Heart left ventricle (tissue), 13 donors: ENCODE measurements around the gene ELOA.
A peak's percentile ranks its signal among the peaks of the same experiment; 100 is the strongest.

ENCODE experiments used
- POLR2A ChIP-seq, 2 donors: fragments of 450-650 bp; IDR thresholded peaks; one replicate each; pipeline ENCODE4 v1.6.1; 2017; ENCODE audit warnings: antibody characterized with exemption in 2 of 2, mild to moderate bottlenecking in 2 of 2, moderate library complexity in 2 of 2
- TF ChIP-seq, protein P1 (sequence below), 12 donors: fragments of 200-600 bp; sonication (generic) in 4 of 12; IDR thresholded peaks; one replicate each; pipeline versions ENCODE4 v1.5.0 to v1.8.0; 2018 to 2022; ENCODE audit warnings: antibody characterized with exemption in 12 of 12, mild to moderate bottlenecking in 5 of 12
- donor health status: ischemic (EF 13 %, LVEDD 7.1; RV severe dilation, severe dysfunction).
- donor health status: DM: no; HTN: yes; CAD: no.
- donor health status: DM: no; HTN: no; CAD: no.
- donor health status: ischemic (EF 25% LVEDD 6.9; RV normal size, moderate dysfunction).
- donor health status: ischemic (EF 25% LVEDD 5.7; RV mildly dilated, moderate dysfunction).
- donor health status: ischemic (EF 35%, LVEDD 5.7; RV mildly dilated, moderate dysfunction).
- donor health status: nonischemic (EF 11% LVEDD 7.7; RV severe dilation, severe dysfunction).
- donor health status: DM: yes; HTN: yes; CAD: no.
- donor health status: PGD.
- donor health status: ischemic (EF 29% LVEDD 5.4; RV normal size, mild dysfunction).
- donor health status: nonischemic (EF 23%, LVEDD 6.1; RV moderate dilation, normal function).

DNA sequence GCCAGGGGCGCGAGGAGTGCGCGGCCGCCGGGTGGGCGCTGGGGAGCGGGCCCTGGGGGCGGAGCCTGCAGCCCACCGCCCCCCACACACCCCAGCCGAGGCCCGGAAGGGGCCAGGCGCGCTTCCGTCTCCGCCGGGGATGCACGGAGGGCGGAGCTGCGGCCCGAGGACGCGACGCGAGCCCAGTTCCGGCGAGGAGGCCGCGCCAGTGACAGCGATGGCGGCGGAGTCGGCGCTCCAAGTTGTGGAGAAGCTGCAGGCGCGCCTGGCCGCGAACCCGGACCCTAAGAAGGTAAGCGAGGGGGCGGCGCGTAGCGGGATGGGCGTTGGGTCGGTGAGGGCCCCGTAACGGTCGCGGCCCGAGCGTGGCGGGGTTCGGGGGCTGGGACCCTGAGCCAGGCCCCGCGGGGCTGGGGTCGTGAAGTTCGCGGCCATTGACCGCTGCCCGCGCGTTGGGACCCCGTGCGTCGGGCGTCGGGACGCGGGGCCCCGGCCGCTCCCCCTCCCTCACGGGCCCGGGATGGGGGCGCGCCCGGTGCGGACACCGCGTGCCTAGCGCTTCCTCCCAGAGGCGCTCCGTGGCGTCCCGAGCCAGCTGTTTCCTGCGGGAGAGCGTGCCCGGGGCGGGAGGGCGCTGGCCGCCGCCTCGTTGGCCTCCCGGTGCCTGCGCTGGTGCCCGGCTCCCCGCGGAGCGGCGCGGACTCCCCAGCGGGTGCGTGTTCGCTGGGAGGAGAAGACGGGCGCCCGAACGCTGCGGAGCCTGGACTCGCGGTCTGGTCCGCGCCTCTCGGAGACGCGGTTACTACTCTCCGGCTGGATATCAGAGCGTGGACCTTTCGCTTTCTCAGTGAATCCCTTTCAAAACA lies at the start of gene ELOA:
- TF ChIP-seq, protein P1, sequence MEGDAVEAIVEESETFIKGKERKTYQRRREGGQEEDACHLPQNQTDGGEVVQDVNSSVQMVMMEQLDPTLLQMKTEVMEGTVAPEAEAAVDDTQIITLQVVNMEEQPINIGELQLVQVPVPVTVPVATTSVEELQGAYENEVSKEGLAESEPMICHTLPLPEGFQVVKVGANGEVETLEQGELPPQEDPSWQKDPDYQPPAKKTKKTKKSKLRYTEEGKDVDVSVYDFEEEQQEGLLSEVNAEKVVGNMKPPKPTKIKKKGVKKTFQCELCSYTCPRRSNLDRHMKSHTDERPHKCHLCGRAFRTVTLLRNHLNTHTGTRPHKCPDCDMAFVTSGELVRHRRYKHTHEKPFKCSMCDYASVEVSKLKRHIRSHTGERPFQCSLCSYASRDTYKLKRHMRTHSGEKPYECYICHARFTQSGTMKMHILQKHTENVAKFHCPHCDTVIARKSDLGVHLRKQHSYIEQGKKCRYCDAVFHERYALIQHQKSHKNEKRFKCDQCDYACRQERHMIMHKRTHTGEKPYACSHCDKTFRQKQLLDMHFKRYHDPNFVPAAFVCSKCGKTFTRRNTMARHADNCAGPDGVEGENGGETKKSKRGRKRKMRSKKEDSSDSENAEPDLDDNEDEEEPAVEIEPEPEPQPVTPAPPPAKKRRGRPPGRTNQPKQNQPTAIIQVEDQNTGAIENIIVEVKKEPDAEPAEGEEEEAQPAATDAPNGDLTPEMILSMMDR (IDR thresholded peaks at IDR 0.05): no peak
- peak in 1 of 2 donors; percentile 73 for TF ChIP-seq POLR2A (IDR thresholded peaks at IDR 0.05)
